ENCODE results near the gene PARP11.

- TF ChIP-seq, protein P1, sequence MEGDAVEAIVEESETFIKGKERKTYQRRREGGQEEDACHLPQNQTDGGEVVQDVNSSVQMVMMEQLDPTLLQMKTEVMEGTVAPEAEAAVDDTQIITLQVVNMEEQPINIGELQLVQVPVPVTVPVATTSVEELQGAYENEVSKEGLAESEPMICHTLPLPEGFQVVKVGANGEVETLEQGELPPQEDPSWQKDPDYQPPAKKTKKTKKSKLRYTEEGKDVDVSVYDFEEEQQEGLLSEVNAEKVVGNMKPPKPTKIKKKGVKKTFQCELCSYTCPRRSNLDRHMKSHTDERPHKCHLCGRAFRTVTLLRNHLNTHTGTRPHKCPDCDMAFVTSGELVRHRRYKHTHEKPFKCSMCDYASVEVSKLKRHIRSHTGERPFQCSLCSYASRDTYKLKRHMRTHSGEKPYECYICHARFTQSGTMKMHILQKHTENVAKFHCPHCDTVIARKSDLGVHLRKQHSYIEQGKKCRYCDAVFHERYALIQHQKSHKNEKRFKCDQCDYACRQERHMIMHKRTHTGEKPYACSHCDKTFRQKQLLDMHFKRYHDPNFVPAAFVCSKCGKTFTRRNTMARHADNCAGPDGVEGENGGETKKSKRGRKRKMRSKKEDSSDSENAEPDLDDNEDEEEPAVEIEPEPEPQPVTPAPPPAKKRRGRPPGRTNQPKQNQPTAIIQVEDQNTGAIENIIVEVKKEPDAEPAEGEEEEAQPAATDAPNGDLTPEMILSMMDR (IDR thresholded peaks at IDR 0.05; ENCODE audit: low read length), result no peak
- TF ChIP-seq EZH2 (IDR thresholded peaks at IDR 0.05; ENCODE audit: borderline replicate concordance, low read length), result no peak
Observed at GRCh38 chr12:3789838-3790237, 83.4 kb downstream of the PARP11 start.
